Activated T-cell treated with anti-CD3 and anti-CD28 coated beads for 4 hours (primary cell): Measurements from ENCODE around the gene SLC22A15.
"Not testable (repeated sequence)": the region's sequence is repeated elsewhere in the genome, so short reads cannot be mapped to it uniquely, and the experiment has no call there.

Experiments
- DNase-seq: peaks from one replicate; pipeline ENCODE4 v3.0.0-alpha.2; 2020

Gene SLC22A15

GRCh38 chr1:115976062-115976920 is at the start of gene SLC22A15:
SLC22A15 (plus strand) TSS chr1:115976513; CDS start chr1:115976628, 115 bp downstream.
- DNase-seq: no peak

DNA sequence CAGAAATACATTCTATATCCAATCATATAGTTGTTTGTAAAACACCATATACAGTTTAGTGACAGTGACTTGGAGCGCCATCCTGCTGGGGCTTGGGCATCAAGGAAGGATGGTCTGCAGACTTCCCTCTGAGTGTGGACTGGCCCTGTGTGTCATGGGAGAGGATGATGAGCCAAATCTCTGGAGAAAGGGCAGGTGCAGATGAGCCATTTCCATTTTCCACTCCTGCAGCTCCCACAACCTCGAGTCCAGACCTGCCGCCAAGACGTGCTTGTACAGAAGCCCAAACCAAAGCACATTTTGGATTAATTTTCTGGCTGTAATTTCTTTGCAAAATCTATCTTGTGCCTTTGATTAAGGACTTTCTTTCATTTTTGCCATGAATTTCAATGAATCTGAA is 48.3 kb upstream of the SLC22A15 start:
- DNase-seq: no peak

DNA sequence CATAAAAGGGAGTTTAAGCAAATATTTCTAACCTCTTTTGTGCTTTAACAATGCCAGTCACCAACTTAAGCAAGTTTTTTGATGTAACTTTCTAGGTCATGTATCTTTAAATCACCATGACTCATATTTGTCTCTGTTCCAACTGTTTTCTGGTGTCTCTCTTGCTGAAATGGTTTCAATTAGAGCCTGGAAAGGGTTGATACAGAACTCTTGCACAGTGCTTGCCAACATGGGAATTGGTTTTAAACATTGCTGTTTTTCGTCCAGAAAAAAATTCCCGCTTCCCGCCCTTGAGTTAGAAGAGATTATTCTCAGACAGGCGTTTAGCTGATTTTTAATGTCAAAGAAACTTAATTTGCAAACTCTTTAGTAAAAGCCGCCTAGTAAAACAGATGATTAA is 46.4 kb upstream of the SLC22A15 start:
- DNase-seq: no peak

GRCh38 chr1:115933625-115934024 is 42.7 kb upstream of the SLC22A15 start:
- DNase-seq: no peak

DNA sequence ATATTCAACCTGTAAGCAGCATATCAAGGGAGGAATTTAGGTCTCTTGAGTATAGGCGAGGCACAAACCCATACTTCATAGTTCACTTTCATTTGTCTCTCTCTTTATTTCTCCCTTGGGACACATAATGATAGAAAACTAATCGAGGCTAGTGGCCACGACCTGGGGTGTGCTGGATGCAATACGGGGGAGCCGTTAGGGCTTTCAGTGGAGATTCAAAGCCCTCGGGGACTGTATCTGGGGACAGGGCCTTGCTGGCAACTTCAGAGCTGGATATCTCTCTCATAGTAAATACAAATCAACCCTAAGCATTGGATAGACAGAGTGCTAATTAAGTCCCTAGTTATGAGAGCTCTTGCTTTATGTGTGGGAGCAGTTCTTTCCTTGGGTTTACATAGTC is 36.9 kb upstream of the SLC22A15 start:
- no peak for DNase-seq

GRCh38 chr1:115946116-115946515 is 30.2 kb upstream of the SLC22A15 start:
- DNase-seq: no peak

DNA sequence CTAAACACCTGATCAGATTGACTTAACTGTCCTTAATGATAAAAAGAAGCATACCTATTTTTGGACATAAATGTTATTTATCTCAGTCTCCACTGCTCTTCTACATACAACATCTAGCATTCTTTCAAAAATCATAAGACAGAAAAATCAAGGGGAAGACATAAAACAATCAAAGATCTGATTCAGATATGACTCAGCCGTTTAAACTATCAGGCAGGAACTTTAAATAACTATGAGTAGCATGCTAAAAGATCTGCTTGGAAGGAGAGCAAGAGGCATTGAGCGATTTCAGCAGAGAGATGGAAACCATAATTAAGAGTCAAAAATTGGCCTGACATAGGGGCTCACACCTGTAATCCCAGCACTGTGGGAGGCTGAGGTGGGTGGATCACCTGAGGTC is 27.2 kb upstream of the SLC22A15 start:
- DNase-seq: no peak

DNA sequence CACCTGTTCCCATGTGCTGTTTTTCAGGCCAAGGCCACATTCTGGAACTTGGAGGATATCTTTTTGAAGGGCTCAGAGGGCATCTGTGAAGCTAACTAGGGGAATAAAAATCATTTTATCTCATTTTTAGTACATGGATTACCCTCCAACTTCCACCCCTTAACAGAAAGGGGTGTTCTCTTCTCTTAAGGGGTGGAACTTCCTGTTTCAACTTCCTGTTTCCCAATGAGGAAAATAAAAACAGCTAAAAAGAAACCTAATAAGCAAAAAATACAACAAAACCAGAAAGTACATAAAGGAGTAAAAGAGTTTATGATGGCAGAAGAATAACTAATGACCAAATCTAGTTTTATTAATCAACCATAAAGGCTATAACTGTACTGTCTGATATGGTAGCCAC is 24.8 kb upstream of the SLC22A15 start:
- DNase-seq: no peak

DNA sequence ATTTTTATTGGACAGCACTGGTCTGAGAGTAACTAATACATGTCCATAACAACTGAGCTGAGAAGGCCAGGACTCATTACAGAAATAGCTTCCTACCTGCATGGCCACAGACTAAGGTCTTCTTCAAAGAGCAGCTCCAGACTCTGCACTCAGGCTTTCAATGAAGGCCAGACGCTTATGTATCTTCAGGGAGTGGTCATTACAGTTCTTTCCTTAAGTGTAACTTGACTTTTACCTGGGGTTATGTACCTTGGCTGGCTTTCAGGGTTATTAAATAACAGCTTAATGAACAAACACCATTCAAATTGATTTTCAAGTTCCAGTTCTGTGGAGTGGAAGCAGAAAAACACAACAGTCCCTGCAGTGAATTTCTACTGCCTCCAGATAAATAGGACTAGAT is 23.8 kb upstream of the SLC22A15 start:
- no peak for DNase-seq

DNA sequence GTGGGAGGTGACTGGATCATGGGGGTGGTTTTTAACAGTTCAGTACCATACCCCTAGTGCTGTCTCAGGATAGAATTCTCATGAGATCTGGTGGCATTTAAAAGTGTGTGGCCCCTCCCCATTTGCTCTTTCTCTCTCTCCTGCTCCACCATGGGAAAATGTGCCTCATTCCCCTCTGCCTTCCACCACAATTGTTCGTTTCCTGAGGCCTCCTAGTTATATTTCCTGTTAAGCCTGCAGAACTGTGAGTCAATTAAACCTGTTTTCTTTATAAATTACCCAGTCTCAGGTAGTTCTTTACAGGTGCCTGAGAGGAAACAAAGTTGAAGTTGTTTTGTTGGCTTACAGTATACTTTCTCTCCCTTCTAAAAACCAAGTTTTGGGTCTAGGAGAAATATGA is 23.1 kb upstream of the SLC22A15 start:
- DNase-seq: no peak

GRCh38 chr1:115954684-115955083 is 21.6 kb upstream of the SLC22A15 start:
- no peak for DNase-seq

GRCh38 chr1:115955228-115955627 is 21.1 kb upstream of the SLC22A15 start:
- no peak for DNase-seq

- DNase-seq: no peak
These were observed 17.4 kb upstream of the SLC22A15 start for GRCh38 chr1:115958866-115959265.

DNA sequence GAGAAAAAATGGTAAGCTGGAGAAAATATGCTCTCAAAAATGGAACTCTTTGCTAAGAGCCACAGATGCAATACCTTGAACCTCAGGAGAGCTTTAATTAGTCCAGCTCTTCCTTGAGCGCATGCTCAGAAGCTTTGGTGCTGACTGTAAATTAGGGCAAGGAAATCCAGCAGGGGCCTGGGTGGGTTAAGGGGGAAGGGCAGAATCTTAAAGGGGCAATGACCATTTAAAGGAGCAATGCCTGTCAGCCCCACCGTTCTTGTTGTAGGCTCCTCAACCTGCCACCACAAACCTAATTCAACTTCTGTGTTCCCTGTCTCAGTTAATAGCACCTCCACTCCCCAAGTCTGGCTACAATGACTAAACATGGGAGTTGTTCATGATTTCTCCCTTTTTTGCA is 6.8 kb upstream of the SLC22A15 start:
- DNase-seq: no peak

- DNase-seq: not testable (repeated sequence)
These were observed 4.5 kb upstream of the SLC22A15 start for GRCh38 chr1:115971778-115972177.

DNA sequence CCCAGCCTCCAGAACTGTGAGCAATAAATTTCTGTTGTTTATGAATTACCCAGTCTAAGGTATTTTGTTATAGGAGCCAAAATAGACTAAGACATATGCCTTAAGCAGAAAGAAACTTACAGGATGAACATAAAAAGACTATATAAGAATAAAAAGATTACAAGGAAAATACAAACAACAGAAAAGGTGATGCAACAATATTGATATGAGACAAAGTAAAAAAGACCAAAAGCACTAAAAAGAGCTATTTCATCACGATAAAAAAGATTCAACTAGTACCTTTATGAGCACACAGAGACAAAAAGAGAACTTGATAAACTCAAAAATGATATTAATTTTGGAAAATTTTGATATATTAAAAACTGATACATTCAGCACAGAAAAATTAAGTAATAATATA is 3.2 kb upstream of the SLC22A15 start:
- DNase-seq: no peak

- DNase-seq: no peak
These were observed 698 bp upstream of the SLC22A15 start for GRCh38 chr1:115975569-115976061.

DNA sequence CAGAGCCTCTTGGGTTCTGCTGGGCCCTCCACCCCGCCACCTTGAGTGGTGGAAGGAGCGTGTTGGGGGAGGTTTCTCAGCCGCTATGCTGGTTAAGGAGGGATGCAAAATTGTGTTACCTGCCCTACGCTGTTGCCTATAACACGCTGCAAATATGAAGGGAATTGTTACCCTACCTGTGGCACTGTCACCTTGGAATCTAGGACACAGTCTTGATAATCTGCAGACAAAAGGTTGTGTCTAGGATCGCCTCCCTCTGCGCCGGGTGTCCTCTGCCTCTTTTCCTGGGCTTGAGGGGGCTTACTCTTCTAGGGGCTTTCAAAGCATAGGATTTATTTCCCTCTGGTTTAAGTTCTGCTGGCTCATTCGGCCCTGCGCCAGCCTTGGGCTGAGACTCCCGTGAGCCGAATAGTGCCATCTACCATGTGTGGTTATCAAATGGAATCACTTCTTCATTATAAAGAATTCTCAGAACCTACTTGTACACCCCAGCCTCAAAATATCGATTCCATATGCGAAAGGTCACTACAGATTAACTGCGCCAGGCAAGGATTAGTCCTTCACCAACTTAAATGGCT is 697 bp downstream of the SLC22A15 start:
- no peak for DNase-seq

DNA sequence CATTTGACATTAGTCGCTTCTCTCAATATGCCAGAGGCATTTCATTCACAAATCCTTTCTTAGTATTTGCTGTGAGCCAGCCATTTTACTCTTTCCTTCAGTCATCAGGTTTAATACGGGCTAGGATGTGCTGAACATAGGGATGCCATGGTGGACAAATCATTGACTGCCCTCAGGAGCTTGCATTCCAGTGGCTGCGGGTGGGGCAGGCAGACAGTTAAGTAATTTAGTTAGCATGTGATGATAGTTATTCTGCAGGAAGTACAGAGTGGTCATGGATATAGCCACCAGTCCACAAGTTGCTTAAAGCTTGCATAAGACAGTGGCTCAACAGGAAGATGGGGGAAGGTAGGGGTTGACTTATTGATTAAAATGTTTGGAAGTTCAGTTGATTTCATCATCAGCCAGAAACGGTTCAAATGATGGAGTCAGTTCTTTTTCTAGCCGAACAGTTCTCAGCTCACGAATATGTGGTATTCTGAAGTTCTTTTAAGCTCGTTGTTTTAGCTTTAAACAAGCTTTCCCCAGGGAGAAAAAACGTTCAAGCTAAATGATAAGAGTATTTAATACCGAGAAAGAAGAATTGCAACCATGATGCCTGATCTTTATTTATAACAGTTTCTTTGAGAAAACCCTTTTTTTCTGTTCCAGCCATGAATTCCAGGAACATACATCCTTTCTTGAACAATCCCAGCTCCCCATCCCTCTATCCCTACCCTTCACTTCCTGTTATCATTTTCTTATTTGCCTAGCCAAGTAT is 1.4 kb downstream of the SLC22A15 start:
- DNase-seq: no peak

GRCh38 chr1:115978292-115978941 is 2.1 kb downstream of the SLC22A15 start:
- no peak for DNase-seq

GRCh38 chr1:115980156-115980555 is 3.8 kb downstream of the SLC22A15 start:
- DNase-seq: no peak

GRCh38 chr1:115980998-115981993 is 5.0 kb downstream of the SLC22A15 start:
- DNase-seq: no peak
